GM12878 (cell line): ENCODE measurements around the gene SLCO4A1. TPM values are rescaled to one million over a fixed set of nuclear protein-coding genes. Genes with fewer than 3 reads are reported as not detected.

Source experiments
- CBFB ChIP-seq: IDR thresholded peaks from 2 replicates; pipeline ENCODE4 v1.6.1; 2016; ENCODE audit warnings: antibody characterized with exemption, low read depth
- CEBPB ChIP-seq, 2 experiments: fragments of 150-350 bp in 1 of 2; IDR thresholded peaks; 2 replicates each; pipeline ENCODE4 v1.6.1; 2012 to 2014; ENCODE audit warnings: low read depth in 2 of 2, low read length in 2 of 2, borderline replicate concordance in 1 of 2, inconsistent platforms in 1 of 2
- CHD2 ChIP-seq: IDR thresholded peaks from 2 replicates; pipeline ENCODE4 v1.6.1; 2011; ENCODE audit warnings: low read depth, low read length, improper control_type of control experiment, borderline replicate concordance
- CHD4 ChIP-seq: fragments of 200-600 bp; sonication (generic); IDR thresholded peaks from 2 replicates; pipeline ENCODE4 v1.6.1; 2016; ENCODE audit warnings: mild to moderate bottlenecking
- EP300 ChIP-seq, 2 experiments: fragments of 150-350 bp in 1 of 2; IDR thresholded peaks; 2 replicates each; pipeline ENCODE4 v1.6.1; 2011 to 2012; ENCODE audit warnings: low read depth in 2 of 2, low read length in 2 of 2, borderline replicate concordance in 1 of 2, improper control_type of control experiment in 1 of 2, inconsistent platforms in 1 of 2; ENCODE audit not compliant: control insufficient read depth in 1 of 2
- FOXK2 ChIP-seq: fragments of 450-650 bp; IDR thresholded peaks from 2 replicates; pipeline ENCODE4 v1.6.1; 2017; ENCODE audit warnings: mild to moderate bottlenecking, moderate library complexity
- HCFC1 ChIP-seq: fragments of 150-350 bp; IDR thresholded peaks from 2 replicates; pipeline ENCODE4 v1.6.1; 2014; ENCODE audit warnings: low read length
- KLF5 ChIP-seq: fragments of 450-650 bp; IDR thresholded peaks from 2 replicates; pipeline ENCODE4 v1.6.1; 2014; ENCODE audit warnings: mild to moderate bottlenecking; ENCODE audit not compliant: partially characterized antibody
- NBN ChIP-seq: fragments of 450-650 bp; IDR thresholded peaks from 2 replicates; pipeline ENCODE4 v1.6.1; 2016
- NFYA ChIP-seq: IDR thresholded peaks from 2 replicates; pipeline ENCODE4 v1.6.1; 2011; ENCODE audit warnings: low read depth, mild to moderate bottlenecking, low read length, improper control_type of control experiment, borderline replicate concordance
- NR2C2 ChIP-seq: IDR thresholded peaks from 2 replicates; pipeline ENCODE4 v1.6.1; 2011; ENCODE audit warnings: borderline replicate concordance, low read depth; ENCODE audit not compliant: control insufficient read depth, insufficient read length
- NR2F1 ChIP-seq: fragments of 450-650 bp; conservative IDR thresholded peaks from 2 replicates; pipeline ENCODE4 v1.6.1; 2017; ENCODE audit warnings: mild to moderate bottlenecking
- POLR2AphosphoS2 ChIP-seq: IDR thresholded peaks from 2 replicates; pipeline ENCODE4 v1.6.1; 2011; ENCODE audit warnings: low read depth, mild to moderate bottlenecking, low read length, improper control_type of control experiment, moderate library complexity
- RELA ChIP-seq: fragments of 450-650 bp; IDR thresholded peaks from 2 replicates; pipeline ENCODE4 v1.8.0; 2014; ENCODE audit warnings: borderline replicate concordance; ENCODE audit not compliant: partially characterized antibody
- SMAD1 ChIP-seq: fragments of 450-650 bp; IDR thresholded peaks from 2 replicates; pipeline ENCODE4 v1.6.1; 2018; ENCODE audit warnings: mild to moderate bottlenecking, low read depth; ENCODE audit not compliant: partially characterized antibody
- SP1 ChIP-seq: IDR thresholded peaks from one replicate; pipeline ENCODE4 v1.6.1; 2011; ENCODE audit warnings: low read depth, low read length
- SUZ12 ChIP-seq: fragments of 200-600 bp; sonication (generic); IDR thresholded peaks from one replicate; pipeline ENCODE4 v1.6.1; 2018; ENCODE audit warnings: antibody characterized with exemption, mild to moderate bottlenecking; ENCODE audit not compliant: unreplicated experiment
- TAF1 ChIP-seq: IDR thresholded peaks from 2 replicates; pipeline ENCODE4 v1.6.1; 2011; ENCODE audit warnings: mild to moderate bottlenecking, low read depth, low read length, borderline replicate concordance
- TCF12 ChIP-seq: IDR thresholded peaks from 2 replicates; pipeline ENCODE4 v1.6.1; 2011; ENCODE audit warnings: low read depth, mild to moderate bottlenecking, low read length
- ZNF207 ChIP-seq: fragments of 450-650 bp; IDR thresholded peaks from 2 replicates; pipeline ENCODE4 v1.6.1; 2014; ENCODE audit warnings: antibody characterized with exemption, mild to moderate bottlenecking, borderline replicate concordance
- ZNF274 ChIP-seq: IDR thresholded peaks from one replicate; pipeline ENCODE4 v1.8.0; 2011; ENCODE audit not compliant: insufficient read length, insufficient read depth
- polyA plus RNA-seq, 11 experiments: library from polyadenylated mRNA; depleted of rRNA in 4 of 11; unstranded in 6 of 11; stranded (reverse) in 5 of 11; fragments of >200 nt; fragmentation: Nextera tagmentation in 4 of 11; fragmentation: Illumina TruSeq in 1 of 11; extraction: Ambion mirVana in 4 of 11; extraction: Trizol in 1 of 11; gene quantifications; 1 replicate in 1 of 11; 2 replicates in 10 of 11; pipeline versions ENCODE4 v1.2.1 to v1.2.3, GENCODE V29; 2011 to 2016; ENCODE audit warnings: inconsistent platforms in 2 of 11, missing spikeins in 2 of 11, low read depth in 1 of 11
- total RNA-seq, 4 experiments: library from RNA; depleted of rRNA in 3 of 4; stranded (reverse); fragments of >200 nt in 3 of 4; fragmentation: Illumina TruSeq in 1 of 4; extraction: Trizol in 1 of 4; gene quantifications; 2 replicates each; pipeline versions ENCODE4 v1.2.1 to v1.2.3, GENCODE V29; 2013 to 2021
- TF ChIP-seq, protein P1 (sequence below): fragments of 450-650 bp; conservative IDR thresholded peaks from 2 replicates; pipeline ENCODE4 v1.6.1; 2017; ENCODE audit warnings: mild to moderate bottlenecking, moderate library complexity
- TF ChIP-seq, protein P2 (sequence below): fragments of 450-650 bp; IDR thresholded peaks from 2 replicates; pipeline ENCODE4 v1.6.1; 2016; ENCODE audit warnings: mild to moderate bottlenecking
- TF ChIP-seq, protein P3 (sequence below): fragments of 450-650 bp; IDR thresholded peaks from 2 replicates; pipeline ENCODE4 v1.6.1; 2017; ENCODE audit warnings: borderline replicate concordance
- TF ChIP-seq, protein P4 (sequence below): fragments of 450-650 bp; IDR thresholded peaks from 2 replicates; pipeline ENCODE4 v1.6.1; 2017; ENCODE audit warnings: mild to moderate bottlenecking

SLCO4A1 gene
- total and polyA plus RNA-seq, 10 of the 15 experiments (the other 5 are each of a cell fraction or from before 2014, with no cell fraction given): 2.1 to 30.7 (median 12.0) TPM

DNA sequence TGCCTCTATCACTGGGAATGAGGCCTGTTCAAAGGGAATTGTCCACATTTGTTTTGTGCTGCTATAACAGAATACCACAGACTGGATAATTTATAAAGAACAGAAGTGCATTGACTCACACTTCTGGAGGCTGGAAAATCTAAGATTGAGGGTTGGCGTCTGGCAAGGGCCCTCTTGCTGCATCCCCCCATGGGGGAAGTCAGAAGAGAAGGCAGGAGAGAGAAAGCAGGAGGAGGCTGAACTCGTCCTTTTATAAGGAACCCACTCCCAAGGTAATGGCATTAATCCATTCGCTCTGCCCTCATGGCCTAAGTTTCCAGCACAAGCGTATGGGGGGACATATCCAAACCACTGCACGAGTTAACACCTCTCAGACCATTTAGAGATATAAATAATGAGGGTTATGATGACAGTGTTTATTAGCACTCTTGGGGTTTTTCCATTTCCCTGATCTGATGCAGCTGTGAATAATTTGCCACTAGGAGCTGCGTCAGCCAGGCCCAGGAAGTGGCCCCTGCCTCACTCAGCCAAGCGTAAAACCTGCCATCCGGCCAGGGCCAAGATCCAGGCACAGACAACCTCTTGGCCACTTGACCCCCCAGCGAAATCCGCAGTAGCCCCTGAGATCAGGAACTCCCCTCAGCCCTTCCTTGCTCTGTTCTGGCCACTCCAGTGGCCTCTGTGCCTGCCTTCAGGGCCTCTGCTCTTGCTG lies 14.2 kb upstream of the SLCO4A1 start (continued):
- TF ChIP-seq CEBPB (IDR thresholded peaks at IDR 0.05; ENCODE audit: borderline replicate concordance in 1 of 2, low read depth in 2 of 2, low read length in 2 of 2) (no peak), POLR2AphosphoS2 (no peak), HCFC1 (no peak), EP300 (IDR thresholded peaks at IDR 0.05; ENCODE audit: borderline replicate concordance in 1 of 2, control insufficient read depth in 1 of 2, low read depth in 2 of 2, low read length in 2 of 2) (peak; percentile 59 to 78; a peak in 2 of 4 replicates), NFYA (no peak), TCF12 (peak; percentile 66; the same call in 1 of the 2 replicates), KLF5 (no peak), NBN (0 out of 2 replicates have a peak, but pooled peaks have one; percentile 32), CBFB (no peak), NR2F1 (peak; percentile 94), RELA (peak; percentile 24), CHD4 (no peak), TAF1 (no peak), ZNF207 (no peak), SMAD1 (no peak), CHD2 (peak; percentile 52; the same call in 1 of the 2 replicates), SUZ12 (no peak), NR2C2 (no peak), ZNF274 (no peak), FOXK2 (no peak), SP1 (peak; percentile 51)
- TF ChIP-seq, protein P1, sequence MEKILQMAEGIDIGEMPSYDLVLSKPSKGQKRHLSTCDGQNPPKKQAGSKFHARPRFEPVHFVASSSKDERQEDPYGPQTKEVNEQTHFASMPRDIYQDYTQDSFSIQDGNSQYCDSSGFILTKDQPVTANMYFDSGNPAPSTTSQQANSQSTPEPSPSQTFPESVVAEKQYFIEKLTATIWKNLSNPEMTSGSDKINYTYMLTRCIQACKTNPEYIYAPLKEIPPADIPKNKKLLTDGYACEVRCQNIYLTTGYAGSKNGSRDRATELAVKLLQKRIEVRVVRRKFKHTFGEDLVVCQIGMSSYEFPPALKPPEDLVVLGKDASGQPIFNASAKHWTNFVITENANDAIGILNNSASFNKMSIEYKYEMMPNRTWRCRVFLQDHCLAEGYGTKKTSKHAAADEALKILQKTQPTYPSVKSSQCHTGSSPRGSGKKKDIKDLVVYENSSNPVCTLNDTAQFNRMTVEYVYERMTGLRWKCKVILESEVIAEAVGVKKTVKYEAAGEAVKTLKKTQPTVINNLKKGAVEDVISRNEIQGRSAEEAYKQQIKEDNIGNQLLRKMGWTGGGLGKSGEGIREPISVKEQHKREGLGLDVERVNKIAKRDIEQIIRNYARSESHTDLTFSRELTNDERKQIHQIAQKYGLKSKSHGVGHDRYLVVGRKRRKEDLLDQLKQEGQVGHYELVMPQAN: no peak
- TF ChIP-seq, protein P2, sequence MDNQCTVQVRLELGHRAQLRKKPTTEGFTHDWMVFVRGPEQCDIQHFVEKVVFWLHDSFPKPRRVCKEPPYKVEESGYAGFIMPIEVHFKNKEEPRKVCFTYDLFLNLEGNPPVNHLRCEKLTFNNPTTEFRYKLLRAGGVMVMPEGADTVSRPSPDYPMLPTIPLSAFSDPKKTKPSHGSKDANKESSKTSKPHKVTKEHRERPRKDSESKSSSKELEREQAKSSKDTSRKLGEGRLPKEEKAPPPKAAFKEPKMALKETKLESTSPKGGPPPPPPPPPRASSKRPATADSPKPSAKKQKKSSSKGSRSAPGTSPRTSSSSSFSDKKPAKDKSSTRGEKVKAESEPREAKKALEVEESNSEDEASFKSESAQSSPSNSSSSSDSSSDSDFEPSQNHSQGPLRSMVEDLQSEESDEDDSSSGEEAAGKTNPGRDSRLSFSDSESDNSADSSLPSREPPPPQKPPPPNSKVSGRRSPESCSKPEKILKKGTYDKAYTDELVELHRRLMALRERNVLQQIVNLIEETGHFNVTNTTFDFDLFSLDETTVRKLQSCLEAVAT: no peak
- TF ChIP-seq, protein P3, sequence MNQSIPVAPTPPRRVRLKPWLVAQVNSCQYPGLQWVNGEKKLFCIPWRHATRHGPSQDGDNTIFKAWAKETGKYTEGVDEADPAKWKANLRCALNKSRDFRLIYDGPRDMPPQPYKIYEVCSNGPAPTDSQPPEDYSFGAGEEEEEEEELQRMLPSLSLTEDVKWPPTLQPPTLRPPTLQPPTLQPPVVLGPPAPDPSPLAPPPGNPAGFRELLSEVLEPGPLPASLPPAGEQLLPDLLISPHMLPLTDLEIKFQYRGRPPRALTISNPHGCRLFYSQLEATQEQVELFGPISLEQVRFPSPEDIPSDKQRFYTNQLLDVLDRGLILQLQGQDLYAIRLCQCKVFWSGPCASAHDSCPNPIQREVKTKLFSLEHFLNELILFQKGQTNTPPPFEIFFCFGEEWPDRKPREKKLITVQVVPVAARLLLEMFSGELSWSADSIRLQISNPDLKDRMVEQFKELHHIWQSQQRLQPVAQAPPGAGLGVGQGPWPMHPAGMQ: no peak
- TF ChIP-seq, protein P4, sequence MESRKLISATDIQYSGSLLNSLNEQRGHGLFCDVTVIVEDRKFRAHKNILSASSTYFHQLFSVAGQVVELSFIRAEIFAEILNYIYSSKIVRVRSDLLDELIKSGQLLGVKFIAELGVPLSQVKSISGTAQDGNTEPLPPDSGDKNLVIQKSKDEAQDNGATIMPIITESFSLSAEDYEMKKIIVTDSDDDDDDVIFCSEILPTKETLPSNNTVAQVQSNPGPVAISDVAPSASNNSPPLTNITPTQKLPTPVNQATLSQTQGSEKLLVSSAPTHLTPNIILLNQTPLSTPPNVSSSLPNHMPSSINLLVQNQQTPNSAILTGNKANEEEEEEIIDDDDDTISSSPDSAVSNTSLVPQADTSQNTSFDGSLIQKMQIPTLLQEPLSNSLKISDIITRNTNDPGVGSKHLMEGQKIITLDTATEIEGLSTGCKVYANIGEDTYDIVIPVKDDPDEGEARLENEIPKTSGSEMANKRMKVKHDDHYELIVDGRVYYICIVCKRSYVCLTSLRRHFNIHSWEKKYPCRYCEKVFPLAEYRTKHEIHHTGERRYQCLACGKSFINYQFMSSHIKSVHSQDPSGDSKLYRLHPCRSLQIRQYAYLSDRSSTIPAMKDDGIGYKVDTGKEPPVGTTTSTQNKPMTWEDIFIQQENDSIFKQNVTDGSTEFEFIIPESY: no peak
